ENCODE data around the gene SH3GL2.

DNA sequence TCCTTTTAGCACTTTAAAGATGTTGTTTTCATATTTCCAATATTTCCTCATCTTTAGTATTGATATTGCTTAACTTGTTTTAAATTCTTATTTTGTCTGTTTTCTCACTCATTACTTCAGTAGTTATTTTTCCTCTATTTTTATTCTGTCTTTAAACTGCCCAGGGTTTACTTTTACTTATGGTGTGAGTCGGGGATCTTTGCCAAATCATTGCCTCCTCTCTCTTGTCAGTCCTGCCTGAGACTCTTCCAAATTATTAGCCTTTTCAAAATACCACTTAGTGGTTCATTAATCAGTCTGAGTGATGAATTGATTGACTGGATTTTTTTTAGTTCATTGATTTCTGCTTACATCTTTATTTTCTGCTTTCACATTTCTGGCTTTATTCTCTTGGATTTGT is 72.9 kb downstream of the SH3GL2 start:
- TF ChIP-seq, protein P1, sequence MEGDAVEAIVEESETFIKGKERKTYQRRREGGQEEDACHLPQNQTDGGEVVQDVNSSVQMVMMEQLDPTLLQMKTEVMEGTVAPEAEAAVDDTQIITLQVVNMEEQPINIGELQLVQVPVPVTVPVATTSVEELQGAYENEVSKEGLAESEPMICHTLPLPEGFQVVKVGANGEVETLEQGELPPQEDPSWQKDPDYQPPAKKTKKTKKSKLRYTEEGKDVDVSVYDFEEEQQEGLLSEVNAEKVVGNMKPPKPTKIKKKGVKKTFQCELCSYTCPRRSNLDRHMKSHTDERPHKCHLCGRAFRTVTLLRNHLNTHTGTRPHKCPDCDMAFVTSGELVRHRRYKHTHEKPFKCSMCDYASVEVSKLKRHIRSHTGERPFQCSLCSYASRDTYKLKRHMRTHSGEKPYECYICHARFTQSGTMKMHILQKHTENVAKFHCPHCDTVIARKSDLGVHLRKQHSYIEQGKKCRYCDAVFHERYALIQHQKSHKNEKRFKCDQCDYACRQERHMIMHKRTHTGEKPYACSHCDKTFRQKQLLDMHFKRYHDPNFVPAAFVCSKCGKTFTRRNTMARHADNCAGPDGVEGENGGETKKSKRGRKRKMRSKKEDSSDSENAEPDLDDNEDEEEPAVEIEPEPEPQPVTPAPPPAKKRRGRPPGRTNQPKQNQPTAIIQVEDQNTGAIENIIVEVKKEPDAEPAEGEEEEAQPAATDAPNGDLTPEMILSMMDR (IDR thresholded peaks at IDR 0.05): no peak
- TF ChIP-seq POLR2A (IDR thresholded peaks at IDR 0.05): no peak

Data from heart left ventricle (tissue), 13 donors.